DMS53 treated with DMSO at 0.1 percent for 48 hours (cell line): ENCODE measurements around the gene LZTS3.
A peak's percentile ranks its signal among the peaks of the same experiment; 100 is the strongest.
"Not testable (repeated sequence)": the region's sequence is repeated elsewhere in the genome, so short reads cannot be mapped to it uniquely, and the experiment has no call there.

Source experiments
- DNase-seq: peaks from one replicate; lab custom pipeline; 2025; ENCODE audit not compliant: unreplicated experiment; lab: John Stamatoyannopoulos, UW

Gene LZTS3

DNA sequence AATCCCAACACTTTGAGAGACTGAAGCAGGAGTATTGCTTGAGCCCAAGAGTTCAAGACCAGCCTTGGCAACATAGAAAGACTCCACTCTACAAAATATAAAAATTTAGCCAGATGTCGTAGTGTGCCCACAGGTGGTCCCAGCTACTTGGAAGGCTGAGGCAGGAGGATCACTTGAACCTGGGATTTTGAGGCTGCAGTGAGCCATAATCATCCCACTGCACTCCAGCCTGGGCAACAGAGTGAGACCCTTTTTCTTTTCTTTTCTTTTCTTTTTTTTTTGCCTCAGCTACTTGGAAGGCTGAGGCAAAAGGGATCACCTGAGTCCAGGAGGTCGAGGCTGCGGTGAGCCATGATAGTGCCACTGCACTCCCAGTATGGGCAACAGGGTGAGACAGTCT lies 31.6 kb downstream of the LZTS3 start:
- DNase-seq, result no peak

DNA sequence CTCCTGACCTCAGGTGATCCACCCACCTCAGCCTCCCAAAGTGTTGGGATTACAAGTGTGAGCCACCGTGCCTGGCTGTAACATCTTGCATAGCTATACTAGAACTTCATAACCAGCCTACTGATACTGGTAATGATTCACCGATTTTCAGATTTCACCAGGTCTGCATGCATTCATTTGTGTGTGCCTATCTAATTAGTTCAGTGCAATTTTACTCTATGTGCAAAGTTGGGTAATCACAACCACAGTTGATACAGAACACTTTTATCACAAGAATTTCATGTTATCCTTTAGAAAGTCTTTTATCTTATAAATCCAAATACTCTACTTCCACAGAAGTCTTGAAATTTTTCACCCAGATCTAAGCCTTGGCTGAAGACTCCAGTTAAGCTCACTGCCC lies 35.9 kb downstream of the LZTS3 start:
- no peak for DNase-seq

DNA sequence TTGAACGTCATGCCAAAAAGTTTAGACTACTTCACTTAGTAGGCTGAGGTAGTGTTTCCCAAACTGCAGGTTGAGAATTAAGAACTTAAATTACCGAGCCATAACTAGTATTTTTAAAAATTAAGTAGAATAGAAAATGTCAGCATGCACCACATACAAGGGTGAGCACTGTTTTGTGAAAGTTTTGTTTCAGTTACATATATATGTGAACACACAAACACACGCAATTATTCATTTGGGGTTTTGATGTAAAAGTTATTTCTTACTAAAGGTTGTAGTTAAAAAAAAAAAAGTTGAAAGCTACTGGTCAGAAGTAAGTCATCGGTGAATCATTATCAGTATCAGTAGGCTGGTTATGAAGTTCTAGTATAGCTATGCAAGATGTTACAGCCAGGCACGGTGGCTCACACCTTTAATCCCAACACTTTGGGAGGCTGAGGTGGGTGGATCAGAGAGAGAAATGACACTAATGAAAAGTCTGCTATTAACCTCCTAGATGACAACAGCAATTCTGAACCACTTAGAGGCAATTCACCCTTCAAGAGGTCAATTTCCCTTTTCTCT lies 37.8 kb downstream of the LZTS3 start:
- DNase-seq, result no peak

DNA sequence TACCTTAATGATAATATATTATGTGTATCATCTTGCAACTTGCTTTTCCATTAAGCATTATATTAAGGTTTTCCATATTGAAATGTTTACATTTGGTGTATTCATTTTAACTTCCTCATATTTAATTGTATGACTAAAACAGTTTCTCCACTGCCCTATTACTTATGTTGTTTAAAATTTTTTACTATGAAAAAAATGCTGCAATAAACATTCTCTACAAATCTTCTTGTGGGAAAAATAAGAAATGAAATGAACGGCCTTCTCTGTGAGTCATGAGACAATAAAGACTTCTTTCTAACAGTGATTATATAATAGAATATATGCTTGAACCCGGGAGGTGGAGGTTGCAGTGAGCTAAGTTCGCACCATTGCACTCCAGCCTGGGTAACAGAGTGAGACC lies 39.2 kb downstream of the LZTS3 start:
- DNase-seq, result no peak

DNA sequence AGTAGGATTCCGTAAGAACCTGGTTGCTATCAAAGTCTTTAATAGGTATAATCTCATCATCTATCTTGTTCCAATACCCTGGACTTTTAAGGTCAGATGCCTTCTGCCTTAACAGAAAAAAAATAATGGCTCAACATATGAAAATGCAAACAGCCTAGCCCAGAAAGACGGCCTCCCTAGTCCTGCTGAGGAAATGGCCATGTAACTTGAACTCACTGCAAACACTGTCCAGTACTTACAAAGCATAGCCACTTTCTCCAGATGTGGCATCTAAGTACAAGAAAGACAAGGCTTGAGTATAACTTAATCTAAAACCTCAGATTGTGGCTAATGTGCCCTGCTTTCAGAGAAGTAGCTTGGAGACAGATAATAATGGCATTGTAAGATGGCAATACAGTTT lies 40.2 kb downstream of the LZTS3 start:
- DNase-seq, result no peak

DNA sequence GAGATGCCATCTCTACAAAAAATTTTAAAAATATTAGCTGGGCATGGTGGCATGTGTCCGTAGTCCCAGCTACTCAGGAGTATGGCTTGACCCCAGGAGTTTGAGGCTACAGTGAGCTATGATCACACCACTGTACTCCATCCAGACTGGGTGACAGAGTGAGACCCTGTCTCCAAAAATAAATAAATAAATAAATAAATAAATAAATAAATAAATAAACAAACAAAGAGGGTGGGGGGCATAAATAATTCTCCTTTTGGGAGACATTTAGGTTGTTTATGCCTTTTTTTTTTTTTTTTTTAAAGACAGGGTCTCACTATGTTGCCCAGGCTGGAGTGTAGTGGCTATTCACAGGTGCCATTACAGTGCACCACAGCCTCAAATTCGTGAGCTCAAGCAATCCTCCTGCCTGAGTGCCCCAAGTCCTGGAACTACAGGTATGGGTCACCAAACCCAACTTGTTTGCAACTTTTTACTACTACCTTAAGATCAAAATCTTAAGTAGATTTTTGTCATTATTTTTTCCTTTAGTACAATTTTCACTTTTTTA lies 43.2 kb downstream of the LZTS3 start:
- DNase-seq, result no peak

DNA sequence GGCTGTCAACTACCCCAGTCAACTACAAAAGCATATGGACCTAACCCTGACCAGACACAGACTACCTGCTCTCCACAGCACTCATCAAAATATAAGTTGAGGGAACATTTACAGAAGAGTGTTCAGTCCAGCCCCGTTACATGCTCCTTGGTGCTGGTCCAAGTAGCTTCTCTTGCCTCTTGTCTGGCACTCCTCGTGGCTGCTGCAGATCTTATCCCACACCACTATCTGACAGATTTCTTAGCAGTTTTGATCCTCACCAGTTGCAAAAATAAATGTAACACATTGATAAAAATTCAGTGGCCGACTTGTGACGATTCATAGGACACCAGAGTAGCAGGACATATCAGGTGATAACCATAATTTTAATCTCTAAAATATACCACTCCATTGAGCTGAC lies 44.3 kb downstream of the LZTS3 start:
- DNase-seq, result no peak

DNA sequence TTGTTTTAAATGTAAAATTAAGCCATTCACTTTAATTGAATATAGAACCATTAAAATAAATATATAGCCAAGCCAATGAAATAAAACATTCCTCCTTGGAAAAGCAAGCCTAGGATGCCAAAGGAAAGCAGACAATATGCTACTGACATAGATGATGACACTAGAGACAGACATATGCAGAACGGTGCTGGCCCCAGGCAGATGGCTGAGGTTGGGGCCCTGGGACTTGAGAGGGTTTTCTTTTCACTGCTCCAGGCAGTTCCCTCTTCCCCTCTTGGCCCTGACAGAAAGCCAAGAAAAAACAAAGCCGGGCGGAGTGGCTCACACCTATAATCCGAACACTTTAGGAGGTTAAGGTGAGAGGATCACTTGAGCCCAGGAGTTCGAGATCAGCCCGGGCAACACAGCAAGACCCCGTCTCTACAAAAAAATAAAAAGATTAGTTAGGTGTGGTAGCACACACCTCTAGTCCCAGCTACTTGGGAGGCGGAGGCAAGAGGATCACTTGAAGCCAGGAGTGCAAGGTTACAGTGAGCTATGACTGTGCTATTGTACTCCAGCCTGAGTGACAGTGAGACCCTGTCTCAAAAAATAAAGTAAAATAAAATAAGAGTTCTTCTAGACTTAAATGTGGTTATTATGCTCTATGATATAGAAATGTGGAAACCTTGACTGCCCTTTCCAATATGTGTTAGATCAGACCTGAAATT lies 44.9 kb downstream of the LZTS3 start:
- DNase-seq, result no peak

DNA sequence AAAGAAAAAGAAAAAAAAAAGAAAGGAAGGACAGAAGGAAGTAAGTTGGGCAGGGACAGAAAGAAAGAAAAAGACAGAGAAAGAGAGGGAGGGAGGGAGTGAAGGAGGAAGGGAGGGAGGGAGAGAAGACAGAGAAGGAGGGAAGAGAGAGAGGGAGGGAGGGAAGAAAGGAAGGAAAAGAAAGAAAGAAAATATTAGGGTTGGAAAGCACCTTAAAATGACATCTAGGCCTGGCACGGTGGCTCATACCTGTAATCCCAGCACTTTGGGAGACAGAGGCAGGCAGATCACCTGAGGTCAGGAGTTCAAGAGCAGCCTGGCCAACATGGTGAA lies 46.9 kb downstream of the LZTS3 start:
- DNase-seq, result no peak

DNA sequence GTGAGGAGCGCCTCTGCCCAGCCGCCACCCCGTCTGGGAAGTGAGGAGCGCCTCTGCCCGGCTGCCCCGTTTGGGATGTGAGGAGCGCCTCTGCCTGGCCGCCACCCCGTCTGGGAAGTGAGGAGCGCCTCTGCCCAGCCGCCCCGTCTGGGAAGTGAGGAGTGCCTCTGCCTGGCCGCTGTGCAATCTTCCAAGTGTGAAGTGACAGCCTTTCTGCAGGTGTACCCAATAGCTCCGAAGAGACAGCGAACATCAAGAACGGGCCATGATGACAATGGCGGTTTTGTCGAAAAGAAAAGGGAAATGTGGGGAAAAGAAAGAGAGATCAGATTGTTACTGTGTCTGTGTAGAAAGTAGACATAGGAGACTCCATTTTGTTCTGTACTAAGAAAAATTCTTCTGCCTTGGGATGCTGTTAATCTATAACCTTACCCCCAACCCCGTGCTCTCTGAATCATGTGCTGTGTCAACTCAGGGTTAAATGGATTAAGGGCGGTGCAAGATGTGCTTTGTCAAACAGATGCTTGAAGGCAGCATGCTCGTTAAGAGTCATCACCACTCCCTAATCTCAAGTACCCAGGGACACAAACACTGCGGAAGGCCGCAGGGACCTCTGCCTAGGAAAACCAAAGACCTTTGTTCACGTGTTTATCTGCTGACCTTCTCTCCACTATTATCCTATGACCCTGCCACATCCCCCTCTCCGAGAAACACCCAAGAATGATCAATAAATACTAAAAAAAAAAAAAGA lies 47.4 kb downstream of the LZTS3 start:
- DNase-seq, result not testable (repeated sequence)

DNA sequence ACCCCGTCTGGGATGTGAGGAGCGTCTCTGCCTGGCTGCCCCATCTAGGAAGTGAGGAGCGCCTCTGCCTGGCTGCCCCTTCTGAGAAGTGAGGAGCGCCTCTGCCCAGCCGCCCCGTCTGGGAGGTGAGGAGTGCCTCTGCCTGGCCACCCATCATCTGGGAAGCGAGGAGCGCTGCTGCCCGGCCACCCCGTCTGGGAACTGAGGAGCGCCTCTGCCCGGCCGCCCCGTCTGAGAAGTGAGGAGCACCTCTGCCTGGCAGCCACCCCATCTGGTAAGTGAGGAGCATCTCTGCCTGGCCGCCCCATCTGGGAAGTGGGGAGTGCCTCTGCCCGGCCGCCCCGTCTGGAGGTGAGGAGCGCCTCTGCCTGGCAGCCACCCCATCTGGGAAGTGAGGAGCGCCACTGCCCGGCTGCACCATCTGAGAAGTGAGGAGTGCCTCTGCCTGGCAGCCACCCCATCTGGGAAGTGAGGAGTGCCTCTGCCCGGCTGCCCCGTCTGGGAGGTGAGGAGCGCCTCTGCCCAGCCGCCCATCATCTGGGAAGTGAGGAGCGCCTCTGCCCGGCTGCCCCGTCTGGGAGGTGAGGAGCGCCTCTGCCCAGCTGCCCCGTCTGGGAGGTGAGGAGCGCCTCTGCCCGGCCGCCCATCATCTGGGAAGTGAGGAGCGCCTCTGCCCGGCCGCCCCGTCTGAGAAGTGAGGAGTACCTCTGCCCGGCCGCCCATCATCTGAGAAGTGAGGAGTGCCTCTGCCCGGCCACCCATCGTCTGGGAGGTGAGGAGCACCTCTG lies 48.4 kb downstream of the LZTS3 start:
- not testable (repeated sequence) for DNase-seq

DNA sequence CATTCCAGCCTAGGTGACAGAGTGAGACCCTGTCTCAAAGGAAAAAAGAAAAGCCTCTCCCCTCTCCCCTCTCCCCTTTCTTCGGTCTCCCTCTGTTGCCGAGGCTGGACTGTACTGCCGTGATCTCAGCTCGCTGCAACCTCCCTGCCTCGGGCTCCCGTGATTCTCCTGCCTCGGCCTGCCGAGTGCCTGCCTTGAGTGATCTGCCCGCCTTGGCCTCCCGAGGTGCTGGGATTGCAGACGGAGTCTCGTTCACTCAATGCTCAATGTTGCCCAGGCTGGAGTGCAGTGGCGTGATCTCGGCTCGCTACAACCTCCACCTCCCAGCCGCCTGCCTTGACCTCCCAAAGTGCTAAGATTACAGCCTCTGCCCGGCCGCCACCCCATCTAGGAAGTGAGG lies 49.2 kb downstream of the LZTS3 start:
- not testable (repeated sequence) for DNase-seq

DNA sequence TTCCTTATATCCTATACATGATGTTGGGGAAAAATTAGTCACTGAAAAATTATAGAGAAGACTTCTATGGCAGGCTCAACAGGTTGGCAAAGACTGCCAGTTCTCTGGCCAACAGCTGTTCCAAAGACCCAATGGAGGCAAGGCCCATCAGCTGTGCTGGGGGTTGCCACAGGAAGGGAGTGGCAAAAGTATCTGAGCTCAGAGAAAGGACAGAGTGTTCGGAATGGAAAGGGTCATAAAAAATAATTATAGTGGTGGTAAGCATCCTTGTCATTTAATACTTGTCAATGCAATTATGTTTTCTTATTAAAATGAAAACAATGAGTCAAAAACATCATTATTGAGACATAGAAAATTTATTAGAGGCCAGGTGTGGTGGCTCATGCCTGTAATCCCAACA lies 49.8 kb downstream of the LZTS3 start:
- no peak for DNase-seq

DNA sequence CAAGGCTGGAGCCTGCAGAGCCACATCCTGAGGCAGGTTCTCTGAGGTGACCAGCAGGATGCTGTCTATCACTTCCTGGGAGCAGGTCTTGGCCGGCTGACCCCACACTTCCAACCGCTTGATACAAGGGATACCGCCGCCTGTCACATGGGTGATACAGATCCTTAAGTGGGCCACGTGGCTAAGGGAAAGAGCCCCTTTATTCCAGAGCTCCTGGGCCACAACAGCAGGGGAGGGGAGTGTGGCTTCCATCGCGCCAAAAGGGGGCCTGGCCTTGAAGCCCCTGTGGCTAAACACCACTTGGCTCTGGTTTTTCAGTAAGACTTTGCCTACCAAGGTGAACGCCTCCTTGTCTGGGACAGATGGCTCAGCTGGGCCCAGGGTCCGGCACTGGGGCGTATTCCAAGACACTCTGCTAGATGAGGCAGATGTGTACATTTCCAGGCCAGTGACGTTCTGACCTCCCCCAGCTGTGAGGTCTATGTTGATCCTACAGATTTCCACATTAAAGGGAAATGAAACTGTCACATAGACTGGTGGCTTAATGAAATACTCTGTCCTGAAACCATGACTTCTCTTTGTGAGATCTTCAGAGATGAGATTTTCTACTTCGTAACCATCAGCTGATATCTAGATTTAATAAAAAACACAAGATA lies 51.3 kb downstream of the LZTS3 start:
- no peak for DNase-seq

DNA sequence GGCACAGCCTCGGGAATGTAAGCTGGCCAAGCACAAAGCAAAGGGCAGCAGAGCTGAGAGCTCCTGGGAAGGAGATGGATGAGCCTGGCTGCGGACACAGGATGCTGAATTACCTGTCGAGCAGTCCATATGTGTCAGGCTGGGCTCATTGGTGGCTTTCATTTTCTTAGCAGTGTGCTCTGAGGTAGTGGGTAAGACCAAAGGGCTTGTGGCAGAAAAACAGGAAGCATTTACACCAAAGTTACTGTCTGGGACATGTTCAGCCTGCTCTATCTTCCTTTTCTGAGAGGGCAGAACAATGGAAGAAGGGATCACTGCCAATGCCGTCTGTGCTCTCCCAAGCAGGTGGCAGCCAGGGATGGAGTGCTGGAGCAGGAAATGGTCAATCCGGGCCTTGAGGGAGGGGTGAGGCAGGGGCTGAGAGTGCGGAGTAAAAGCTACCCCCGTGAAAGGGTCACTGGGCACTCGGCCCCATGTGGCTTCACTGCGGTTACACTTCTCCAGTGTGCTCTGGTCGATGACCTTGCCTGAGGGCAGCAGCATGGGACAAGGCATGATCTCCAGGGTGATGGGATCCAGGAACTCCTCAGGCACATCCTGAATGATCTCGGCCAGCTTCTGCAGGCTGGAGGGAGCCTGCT lies 52.0 kb downstream of the LZTS3 start:
- no peak for DNase-seq

DNA sequence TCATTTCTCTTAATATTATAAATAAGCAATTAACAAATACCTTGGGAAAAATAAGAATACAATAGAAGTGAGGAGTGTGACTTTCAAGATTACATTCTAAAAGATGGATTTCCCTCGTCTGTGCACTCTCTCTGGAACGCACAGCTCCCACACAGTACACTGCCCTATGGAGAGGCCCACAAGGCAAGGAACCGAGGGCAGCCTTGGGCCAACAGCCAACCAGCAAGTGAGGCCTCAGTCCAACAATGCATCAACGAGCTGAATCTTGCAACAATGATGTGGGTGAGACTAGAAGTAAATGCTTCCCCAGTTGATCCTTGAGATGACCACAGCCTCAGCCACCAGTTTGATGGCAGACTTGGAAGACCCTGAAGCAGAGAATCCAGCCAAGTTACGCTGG lies 54.3 kb downstream of the LZTS3 start:
- no peak for DNase-seq

DNA sequence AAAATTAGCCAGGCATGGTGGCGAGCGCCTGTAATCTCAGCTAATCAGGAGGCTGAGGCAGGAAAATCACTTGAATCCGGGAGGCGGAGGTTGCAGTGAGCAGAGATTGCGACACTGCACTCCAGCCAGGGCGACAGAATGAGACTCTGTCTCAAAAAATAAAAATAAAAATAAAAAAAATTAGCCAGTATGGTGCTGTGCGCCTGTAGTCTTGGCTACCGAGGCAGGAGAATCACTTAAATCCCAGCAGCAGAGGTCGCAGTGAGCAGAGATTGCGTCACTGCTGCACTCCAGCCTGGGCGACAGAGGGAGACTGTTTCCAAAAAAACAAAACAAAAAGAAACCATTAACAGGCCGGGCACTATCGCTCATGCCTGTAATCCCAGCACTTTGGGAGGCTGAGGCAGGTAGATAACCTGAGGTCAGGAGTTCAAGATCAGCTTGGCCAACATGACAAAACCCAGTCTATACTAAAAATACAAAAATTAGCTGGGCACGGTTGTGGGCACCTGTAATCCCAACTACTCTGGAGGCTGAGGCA lies 55.4 kb downstream of the LZTS3 start:
- DNase-seq, result not testable (repeated sequence)

DNA sequence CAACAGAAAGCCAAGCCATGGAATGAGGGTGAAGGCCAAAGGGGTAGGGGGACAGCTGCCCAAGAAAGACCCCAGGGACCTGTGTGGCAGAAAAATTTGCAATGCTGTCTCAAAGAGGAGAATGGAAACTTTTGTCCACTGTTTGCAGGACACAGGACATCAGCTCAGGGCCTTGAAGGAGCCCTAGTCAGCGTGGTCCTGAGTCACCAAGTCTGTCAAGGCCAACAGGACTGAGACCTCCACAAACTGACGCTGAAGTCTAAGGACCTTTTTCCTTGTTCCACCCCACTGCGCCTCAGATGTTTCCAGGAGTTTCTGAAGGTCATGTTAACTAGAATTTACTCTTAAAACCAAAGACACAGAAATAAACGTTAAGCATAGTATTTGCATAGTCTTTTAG lies 57.0 kb downstream of the LZTS3 start:
- DNase-seq, result no peak

DNA sequence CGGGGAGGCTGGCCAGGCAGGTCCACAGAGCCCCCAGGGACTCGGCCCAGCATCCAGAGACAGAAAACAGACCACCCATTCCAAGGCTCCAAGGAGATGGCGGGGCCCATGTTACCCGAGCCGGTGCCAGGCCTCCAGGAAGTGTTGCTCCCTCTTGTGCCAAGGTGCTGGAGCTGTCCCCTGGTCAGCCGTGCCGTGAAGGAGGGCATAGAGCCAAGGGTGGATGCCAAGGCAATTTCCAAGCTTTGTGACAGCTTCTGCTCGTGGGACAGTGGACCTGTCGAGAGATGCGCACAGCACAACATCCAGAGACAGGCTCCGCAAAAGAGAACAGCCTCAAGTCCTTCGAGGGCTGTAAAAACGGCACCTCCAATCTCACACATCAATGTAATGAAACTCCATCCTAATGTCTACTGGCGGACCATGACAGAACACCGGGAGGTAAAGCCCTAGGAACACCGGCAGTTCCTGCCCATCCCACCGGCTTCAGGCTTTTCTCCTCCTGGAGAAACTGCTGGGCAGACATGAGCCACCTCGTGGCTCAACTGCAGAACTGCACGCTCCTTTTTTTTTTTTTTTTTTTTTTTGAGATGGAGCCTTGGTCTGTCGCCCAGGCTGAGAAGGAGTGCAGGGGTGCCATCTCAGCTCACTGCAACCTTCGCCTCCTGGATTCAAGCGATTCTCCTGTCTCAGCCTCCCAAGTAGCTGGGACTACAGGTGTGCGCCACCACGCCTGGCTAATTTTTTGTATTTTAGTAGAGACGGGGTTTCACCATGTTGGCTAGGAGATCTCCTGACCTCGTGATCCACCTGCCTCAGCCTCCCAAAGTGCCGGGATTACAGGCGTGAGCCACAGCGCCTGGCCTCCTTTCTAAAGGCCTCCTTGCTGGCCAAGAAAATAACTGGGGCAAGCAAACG lies 57.9 kb downstream of the LZTS3 start:
- peak; percentile 22 for DNase-seq
